GM12878 (cell line): Measurements from ENCODE around the gene MRPL54. TPM values are rescaled to one million over a fixed set of nuclear protein-coding genes. Genes with fewer than 3 reads are reported as not detected.

ENCODE experiments used
- ATAC-seq: fragments of 200-7000 bp; cut with Tn5 transposase; 3 replicates; pipeline ENCODE4 v1.9.1; 2020; ENCODE audit warnings: mild to moderate bottlenecking, moderate library complexity
- BruUV-seq: library from RNA; stranded (reverse); fragments of 400-500 nt; replicated peaks from 2 replicates; lab custom pipeline; 2021; lab: Mats Ljungman, UMichigan
- CTCF ChIA-PET: fragments of 300-600 bp; sonication (Branson Sonifier 250); formaldehyde crosslinking; extraction: SDS; loops from one replicate; lab custom pipeline; 2021; ENCODE audit warnings: inconsistent platforms; lab: Yijun Ruan, JAX
- POLR2A ChIA-PET: fragments of 350-600 bp; formaldehyde crosslinking; extraction: SDS; loops from one replicate; lab custom pipeline; 2021; ENCODE audit warnings: inconsistent platforms; lab: Charles Lee
- RAD21 ChIA-PET: fragments of 300-600 bp; sonication (Branson Sonifier 250); formaldehyde crosslinking; loops from one replicate; lab custom pipeline; 2023; ENCODE audit warnings: antibody characterized with exemption; ENCODE audit not compliant: unreplicated experiment; lab: Charles Lee
- SMC1A ChIA-PET: fragments of 300-600 bp; sonication (Branson Sonifier 250); formaldehyde crosslinking; loops from one replicate; lab custom pipeline; 2023; ENCODE audit not compliant: unreplicated experiment, uncharacterized antibody; lab: Charles Lee
- DNase-seq: peaks from one replicate; pipeline ENCODE4 v3.0.0-alpha.2; 2011; ENCODE audit warnings: low read depth, low spot score
- FAIRE-seq: peaks from 3 replicates; lab custom pipeline; 2011; peaks lifted over from hg19 to GRCh38; lab: Jason Lieb, UNC
- H2AFZ ChIP-seq: 2 replicates; pipeline ENCODE4 v1.6.0; 2011; ENCODE audit warnings: low read depth, low read length, control low read depth; ENCODE audit not compliant: control insufficient read depth
- H3K27ac ChIP-seq: 2 replicates; pipeline ENCODE4 v1.5.1; 2011; ENCODE audit warnings: control low read depth; ENCODE audit not compliant: control insufficient read depth, insufficient read depth
- H3K27me3 ChIP-seq, 2 experiments: replicated peaks in 1 of 2; 2 replicates each; pipeline versions ENCODE4 v1.6.0 to v1.6.1; 2011; ENCODE audit warnings: low read length in 1 of 2; ENCODE audit not compliant: control insufficient read depth in 2 of 2, insufficient read depth in 2 of 2
- H3K36me3 ChIP-seq, 2 experiments: 2 replicates each; pipeline ENCODE4 v1.5.1; 2011; ENCODE audit warnings: low read length in 1 of 2; ENCODE audit not compliant: control insufficient read depth in 2 of 2, insufficient read depth in 2 of 2
- H3K4me1 ChIP-seq: 2 replicates; pipeline ENCODE4 v1.6.1; 2011; ENCODE audit warnings: mild to moderate bottlenecking, low read length, moderate library complexity, mixed read lengths; ENCODE audit not compliant: control insufficient read depth, insufficient read depth
- H3K4me2 ChIP-seq: 2 replicates; pipeline ENCODE4 v1.6.0; 2011; ENCODE audit warnings: control low read depth; ENCODE audit not compliant: control insufficient read depth, insufficient read depth
- H3K4me3 ChIP-seq: fragments of 200-600 bp; sonication (generic); 2 replicates; pipeline ENCODE4 v1.5.1; 2016
- H3K79me2 ChIP-seq: 2 replicates; pipeline ENCODE4 v1.6.0; 2011; ENCODE audit warnings: low read length; ENCODE audit not compliant: control insufficient read depth, insufficient read depth
- H3K9ac ChIP-seq: 2 replicates; pipeline ENCODE4 v1.8.0; 2011; ENCODE audit warnings: low read length, control low read depth, mixed read lengths; ENCODE audit not compliant: control insufficient read depth, insufficient read depth
- H3K9me3 ChIP-seq: replicated peaks from 3 replicates; pipeline ENCODE4 v1.5.1; 2011; ENCODE audit warnings: mild to moderate bottlenecking, low read length; ENCODE audit not compliant: control insufficient read depth, insufficient read depth
- H4K20me1 ChIP-seq: 2 replicates; pipeline ENCODE4 v1.6.0; 2011; ENCODE audit not compliant: control insufficient read depth, insufficient read depth
- ASH2L ChIP-seq: fragments of 300-600, 200-600 bp; sonication (generic); IDR thresholded peaks from 2 replicates; pipeline ENCODE4 v1.6.1; 2017; ENCODE audit warnings: low read depth, mild to moderate bottlenecking, borderline replicate concordance
- BCL3 ChIP-seq: IDR thresholded peaks from 2 replicates; pipeline ENCODE4 v1.6.1; 2011; ENCODE audit warnings: borderline replicate concordance, low read depth, mild to moderate bottlenecking, moderate library complexity, low read length; ENCODE audit not compliant: insufficient read depth, poor library complexity, severe bottlenecking
- CUX1 ChIP-seq: IDR thresholded peaks from 2 replicates; pipeline ENCODE4 v1.6.1; 2012; ENCODE audit warnings: improper control_type of control experiment, low read depth, low read length; ENCODE audit not compliant: insufficient replicate concordance
- DPF2 ChIP-seq: fragments of 450-650 bp; IDR thresholded peaks from 2 replicates; pipeline ENCODE4 v1.6.1; 2017; ENCODE audit warnings: mild to moderate bottlenecking
- HDGF ChIP-seq: fragments of 450-650 bp; IDR thresholded peaks from 2 replicates; pipeline ENCODE4 v1.6.1; 2016; ENCODE audit warnings: antibody characterized with exemption
- NBN ChIP-seq: fragments of 450-650 bp; IDR thresholded peaks from 2 replicates; pipeline ENCODE4 v1.6.1; 2016
- NKRF ChIP-seq: fragments of 450-650 bp; conservative IDR thresholded peaks from 2 replicates; pipeline ENCODE4 v1.6.1; 2017; ENCODE audit warnings: mild to moderate bottlenecking, moderate library complexity
- RUNX3 ChIP-seq: IDR thresholded peaks from 2 replicates; pipeline ENCODE4 v1.6.1; 2012; ENCODE audit warnings: low read length, inconsistent platforms
- SIX5 ChIP-seq: IDR thresholded peaks from 2 replicates; pipeline ENCODE4 v1.6.1; 2011; ENCODE audit warnings: mild to moderate bottlenecking, low read depth, low read length, moderate library complexity; ENCODE audit not compliant: severe bottlenecking
- SRF ChIP-seq, 2 experiments: IDR thresholded peaks; 2 replicates each; pipeline ENCODE4 v1.6.1; 2011; ENCODE audit warnings: low read depth in 2 of 2, low read length in 2 of 2, mild to moderate bottlenecking in 1 of 2, moderate library complexity in 1 of 2
- STAT1 ChIP-seq: fragments of 450-650 bp; conservative IDR thresholded peaks from 2 replicates; pipeline ENCODE4 v1.6.1; 2014; ENCODE audit warnings: antibody characterized with exemption, mild to moderate bottlenecking
- TCF12 ChIP-seq: IDR thresholded peaks from 2 replicates; pipeline ENCODE4 v1.6.1; 2011; ENCODE audit warnings: low read depth, mild to moderate bottlenecking, low read length
- WGBS: methylation state at CpG from one replicate; pipeline ENCODE4 v1.1.6; 2016; ENCODE audit warnings: low lambda C conversion rate; ENCODE audit not compliant: insufficient replicate concordance, insufficient coverage; ENCODE audit errors: missing lambda C conversion rate; 5-methylcytosine and 5-hydroxymethylcytosine counted together
- in situ Hi-C: fragments of 300-500 bp; cut with MboI; formaldehyde crosslinking; loops from 9 replicates; pipeline ENCODE4 v1.14.3; 2018; ENCODE audit warnings: mixed read lengths
- intact Hi-C: fragments of 100-400 bp; cut with micrococcal nuclease; formaldehyde crosslinking; loops from one replicate; pipeline ENCODE4 v1.14.2; 2022; ENCODE audit not compliant: unreplicated experiment
- polyA plus RNA-seq, 11 experiments: library from polyadenylated mRNA; depleted of rRNA in 4 of 11; unstranded in 6 of 11; stranded (reverse) in 5 of 11; fragments of >200 nt; fragmentation: Nextera tagmentation in 4 of 11; fragmentation: Illumina TruSeq in 1 of 11; extraction: Ambion mirVana in 4 of 11; extraction: Trizol in 1 of 11; gene quantifications; 1 replicate in 1 of 11; 2 replicates in 10 of 11; pipeline versions ENCODE4 v1.2.1 to v1.2.3, GENCODE V29; 2011 to 2016; ENCODE audit warnings: inconsistent platforms in 2 of 11, missing spikeins in 2 of 11, low read depth in 1 of 11
- total RNA-seq, 4 experiments: library from RNA; depleted of rRNA in 3 of 4; stranded (reverse); fragments of >200 nt in 3 of 4; fragmentation: Illumina TruSeq in 1 of 4; extraction: Trizol in 1 of 4; gene quantifications; 2 replicates each; pipeline versions ENCODE4 v1.2.1 to v1.2.3, GENCODE V29; 2013 to 2021

MRPL54 gene
- total and polyA plus RNA-seq, 10 of the 15 experiments (the other 5 are each of a cell fraction or from before 2014, with no cell fraction given): 3.1 to 98.7 (median 75.2) TPM

GRCh38 chr19:3730457-3730958 lies 32.0 kb upstream of the MRPL54 start (continued):
- TF ChIP-seq CUX1 (no peak), HDGF (no peak), SRF (IDR thresholded peaks at IDR 0.05; ENCODE audit: low read depth in 2 of 2, low read length in 2 of 2) (no peak), DPF2 (no peak), SIX5 (no peak)

- no TSS peak for BruUV-seq
- CTCF ChIA-PET: interaction anchor here (0.6 kb wide), 1 partner anchor 378 kb away, joined by 3 read pairs; no protein-coding TSS in a partner anchor
- Histone ChIP-seq H2AFZ (no peak overlapping the region), H3K9me3 (no peaks in the 10 kb centered on the region), H3K27ac (no peak overlapping the region), H4K20me1 (no peaks in the 10 kb centered on the region), H3K27me3 (no peaks in the 10 kb centered on the region), H3K4me1 (no peaks in the 10 kb centered on the region), H3K79me2 (no peaks in the 10 kb centered on the region), H3K36me3 (no peaks in the 10 kb centered on the region), H3K4me2 (no peak overlapping the region), H3K9ac (no peak overlapping the region), H3K4me3 (no peak overlapping the region)
- intact Hi-C loops: no loop called here
- no peak for ATAC-seq
- no peak for FAIRE-seq
- POLR2A ChIA-PET: no interaction called here
- RAD21 ChIA-PET: no interaction called here
- in situ Hi-C loops: no loop called here
- no peak for TF ChIP-seq NBN
- TF ChIP-seq TCF12: no peak
- TF ChIP-seq RUNX3: no peak
- TF ChIP-seq NKRF: no peak
- no peak for TF ChIP-seq STAT1
- TF ChIP-seq ASH2L: no peak
- no peak for TF ChIP-seq BCL3
- WGBS: 0% methylated on average over 1 of the region's 1 CpG
- DNase-seq: no peak
- SMC1A ChIA-PET: no interaction called here
These were observed 30.4 kb upstream of the MRPL54 start for GRCh38 chr19:3732108-3732507.
